GM23338 (cell line): ENCODE measurements around the gene PUS3. TPM values are rescaled to one million over a fixed set of nuclear protein-coding genes. Genes with fewer than 3 reads are reported as not detected.

Source experiments
- ATAC-seq: fragments of 200-7000 bp; cut with Tn5 transposase; 3 replicates; pipeline ENCODE4 v1.9.1; 2020
- DNase-seq: peaks from one replicate; pipeline ENCODE4 v3.0.0-alpha.2; 2015; ENCODE audit warnings: low spot score
- H2AFZ ChIP-seq: fragments of 200-600 bp; sonication (generic); 2 replicates; pipeline ENCODE4 v1.8.0; 2016; ENCODE audit warnings: antibody characterized with exemption, mild to moderate bottlenecking, moderate library complexity
- H3F3A ChIP-seq: fragments of 200-600 bp; sonication (generic); replicated peaks from 2 replicates; pipeline ENCODE4 v1.8.0; 2017; ENCODE audit warnings: antibody characterized with exemption, mixed run types, low read depth
- H3K27ac ChIP-seq: fragments of 200-600 bp; sonication (generic); 2 replicates; pipeline ENCODE4 v1.6.1; 2016; ENCODE audit warnings: low read depth
- H3K27me3 ChIP-seq: fragments of 200-600 bp; sonication (generic); 2 replicates; pipeline ENCODE4 v1.8.0; 2016; ENCODE audit warnings: mild to moderate bottlenecking, mixed run types, moderate library complexity; ENCODE audit not compliant: insufficient read depth
- H3K36me3 ChIP-seq: fragments of 200-600 bp; sonication (generic); 2 replicates; pipeline ENCODE4 v1.8.0; 2016; ENCODE audit warnings: mild to moderate bottlenecking; ENCODE audit not compliant: insufficient read depth
- H3K4me1 ChIP-seq: fragments of 200-600 bp; sonication (generic); 2 replicates; pipeline ENCODE4 v1.8.0; 2016; ENCODE audit warnings: mild to moderate bottlenecking, moderate library complexity; ENCODE audit not compliant: insufficient read depth
- H3K4me2 ChIP-seq: fragments of 200-600 bp; sonication (generic); 2 replicates; pipeline ENCODE4 v1.7.1; 2017; ENCODE audit warnings: mixed run types
- H3K4me3 ChIP-seq: fragments of 200-600 bp; sonication (generic); 2 replicates; pipeline ENCODE4 v1.6.1; 2016; ENCODE audit warnings: mixed run types
- H3K79me2 ChIP-seq: fragments of 200-600 bp; sonication (generic); replicated peaks from 2 replicates; pipeline ENCODE4 v1.8.0; 2017; ENCODE audit warnings: mild to moderate bottlenecking; ENCODE audit not compliant: insufficient read depth
- H3K9me2 ChIP-seq: fragments of 200-600 bp; sonication (generic); 2 replicates; pipeline ENCODE4 v1.8.0; 2017; ENCODE audit not compliant: insufficient read depth
- H4K20me1 ChIP-seq: fragments of 200-600 bp; sonication (generic); replicated peaks from 2 replicates; pipeline ENCODE4 v1.8.0; 2017; ENCODE audit warnings: mild to moderate bottlenecking; ENCODE audit not compliant: insufficient read depth
- H3K27ac Mint-ChIP-seq: 2 replicates; pipeline ENCODE4 v1.8.0; 2020; ENCODE audit warnings: inconsistent platforms, mild to moderate bottlenecking, moderate library complexity, mixed read lengths
- H3K27me3 Mint-ChIP-seq: 3 replicates; pipeline ENCODE4 v1.8.0; 2022; ENCODE audit warnings: low read depth, mild to moderate bottlenecking, moderate library complexity, mixed read lengths, inconsistent platforms; ENCODE audit not compliant: insufficient read depth, poor library complexity
- H3K36me3 Mint-ChIP-seq: 3 replicates; pipeline ENCODE4 v1.8.0; 2021; ENCODE audit warnings: low read depth, mild to moderate bottlenecking, inconsistent platforms, moderate library complexity, mixed read lengths
- H3K4me1 Mint-ChIP-seq: 3 replicates; pipeline ENCODE4 v1.8.0; 2020; ENCODE audit warnings: mild to moderate bottlenecking, inconsistent platforms, mixed read lengths
- H3K4me3 Mint-ChIP-seq: 3 replicates; pipeline ENCODE4 v1.8.0; 2021; ENCODE audit warnings: moderate library complexity, mild to moderate bottlenecking, inconsistent platforms, mixed read lengths
- H3K9me3 Mint-ChIP-seq: 3 replicates; pipeline ENCODE4 v1.8.0; 2020; ENCODE audit warnings: moderate library complexity, mild to moderate bottlenecking, inconsistent platforms, mixed read lengths
- CREB1 ChIP-seq: fragments of 250-450 bp; sonication (Bioruptor Pico); IDR thresholded peaks from 2 replicates; pipeline ENCODE4 v1.5.0; 2020; ENCODE audit warnings: low read depth, mild to moderate bottlenecking, moderate library complexity
- CTCF ChIP-seq, 2 experiments: fragments of 200-600 bp in 1 of 2; sonication (generic) in 1 of 2; conservative IDR thresholded peaks; 2 replicates each; pipeline versions ENCODE4 v1.5.1 to v1.6.1; 2016 to 2017; ENCODE audit warnings: antibody characterized with exemption in 2 of 2, low read depth in 2 of 2, mild to moderate bottlenecking in 2 of 2, moderate library complexity in 1 of 2
- ETS1 ChIP-seq: IDR thresholded peaks from 2 replicates; pipeline ENCODE4 v1.6.1; 2016; ENCODE audit warnings: antibody characterized with exemption
- EZH2 ChIP-seq: fragments of 200-600 bp; sonication (generic); IDR thresholded peaks from one replicate; pipeline ENCODE4 v1.8.0; 2017; ENCODE audit warnings: antibody characterized with exemption, mild to moderate bottlenecking, low read depth; ENCODE audit not compliant: unreplicated experiment
- EZH2phosphoT487 ChIP-seq: fragments of 200-600 bp; sonication (generic); IDR thresholded peaks from one replicate; pipeline ENCODE4 v1.8.1; 2018; ENCODE audit warnings: antibody characterized with exemption; ENCODE audit not compliant: unreplicated experiment
- JUNB ChIP-seq: IDR thresholded peaks from one replicate; pipeline ENCODE4 v1.6.1; 2016; ENCODE audit warnings: antibody characterized with exemption; ENCODE audit not compliant: unreplicated experiment
- NANOG ChIP-seq: IDR thresholded peaks from 2 replicates; pipeline ENCODE4 v1.6.1; 2016; ENCODE audit warnings: antibody characterized with exemption, borderline replicate concordance
- POLR2AphosphoS5 ChIP-seq: IDR thresholded peaks from 2 replicates; pipeline ENCODE4 v1.6.1; 2016; ENCODE audit warnings: antibody characterized with exemption, low read depth
- REST ChIP-seq: IDR thresholded peaks from one replicate; pipeline ENCODE4 v1.6.1; 2018; ENCODE audit warnings: antibody characterized with exemption; ENCODE audit not compliant: unreplicated experiment
- STAT1 ChIP-seq: IDR thresholded peaks from one replicate; pipeline ENCODE4 v1.6.1; 2016; ENCODE audit warnings: antibody characterized with exemption; ENCODE audit not compliant: unreplicated experiment
- ZNF114 ChIP-seq: fragments of 250-450 bp; sonication (Bioruptor Pico); IDR thresholded peaks from 2 replicates; pipeline ENCODE4 v1.5.0; 2020; ENCODE audit warnings: mild to moderate bottlenecking, moderate library complexity
- ZNF331 ChIP-seq: fragments of 250-450 bp; sonication (Bioruptor Pico); IDR thresholded peaks from 2 replicates; pipeline ENCODE4 v1.5.0; 2020; ENCODE audit warnings: low read depth, mild to moderate bottlenecking, moderate library complexity
- ZNF462 ChIP-seq: fragments of 250-450 bp; sonication (Bioruptor Pico); IDR thresholded peaks from 2 replicates; pipeline ENCODE4 v1.5.0; 2020; ENCODE audit warnings: mild to moderate bottlenecking, moderate library complexity
- polyA plus RNA-seq: library from polyadenylated mRNA; unstranded; fragments of >200 nt; fragmentation: Nextera tagmentation; extraction: Ambion mirVana; gene quantifications from 2 replicates; pipeline ENCODE4 v1.2.1, GENCODE V29; 2016
- total RNA-seq: library from RNA; depleted of rRNA; stranded (reverse); fragments of >200 nt; shearing (Covaris generic); gene quantifications from 2 replicates; pipeline ENCODE4 v1.2.3, GENCODE V29; 2014

Gene PUS3
- total and polyA plus RNA-seq, 2 experiments from 2014 or later: 15.8 to 24.1 TPM

- Histone ChIP-seq H2AFZ (no peak overlapping the region), H3F3A (no peaks in the 10 kb centered on the region), H3K36me3 (no peaks in the 10 kb centered on the region), H3K27ac (no peak overlapping the region), H4K20me1 (no peaks in the 10 kb centered on the region), H3K4me2 (no peak overlapping the region), H3K27me3 (no peaks in the 10 kb centered on the region), H3K79me2 (no peaks in the 10 kb centered on the region), H3K4me1 (no peaks in the 10 kb centered on the region; the same call in 1 of the 2 replicates), H3K4me3 (no peak overlapping the region), H3K9me2 (no peaks in the 10 kb centered on the region)
- TF ChIP-seq ETS1: no peak
- no peak for TF ChIP-seq ZNF114 (CRISPR knock-in tag)
- no peak for TF ChIP-seq EZH2
- no peak for TF ChIP-seq POLR2AphosphoS5
- no peak for TF ChIP-seq ZNF331 (CRISPR knock-in tag)
- TF ChIP-seq NANOG: no peak
- TF ChIP-seq CTCF (conservative IDR thresholded peaks at IDR 0.05; ENCODE audit: low read depth in 2 of 2): no peak
- TF ChIP-seq REST: no peak
- TF ChIP-seq CREB1: no peak
- no peak for TF ChIP-seq EZH2phosphoT487
- no peak for TF ChIP-seq ZNF462 (CRISPR knock-in tag)
- TF ChIP-seq JUNB: no peak
- no peak for TF ChIP-seq STAT1
- Mint-ChIP-seq H3K27me3 (peaks cover 5% of the 10 kb centered on the region), H3K36me3 (no peaks in the 10 kb centered on the region), H3K27ac (no peak overlapping the region), H3K4me1 (peaks cover 26% of the 10 kb centered on the region), H3K4me3 (no peak overlapping the region), H3K9me3 (no peaks in the 10 kb centered on the region)
- DNase-seq: no peak
- ATAC-seq: no peak
Measured at GRCh38 chr11:125926682-125927081, 23.7 kb upstream of the PUS3 start.
